Measurements from ENCODE around the gene HOXC6. TPM values are rescaled to one million over a fixed set of nuclear protein-coding genes. Genes with fewer than 3 reads are reported as not detected.

Gene HOXC6
- total and polyA plus RNA-seq, 2 of the 8 experiments (the other 6 are each of a cell fraction or from before 2014, with no cell fraction given), result not detected

- TF ChIP-seq HDAC2 (IDR thresholded peaks at IDR 0.05; ENCODE audit: borderline replicate concordance in 1 of 2, low read depth in 2 of 2, low read length in 2 of 2) (no peak), KDM4A (IDR thresholded peaks at IDR 0.05; ENCODE audit: low read depth, low read length, severe bottlenecking) (no peak)
Observed at GRCh38 chr12:54030889-54031471, 2.7 kb downstream of the HOXC6 start (continued).

Data from H1 (cell line).